T-helper 2 cell treated with Interferon-gamma antibody and Interleukin-4, amounts not matched to agents 100 ng/mL and 5 ng/mL, for 36 hours (primary cell): ENCODE data around the gene CAST. TPM values are rescaled to one million over a fixed set of nuclear protein-coding genes. Genes with fewer than 3 reads are reported as not detected.

Experiments
- intact Hi-C: fragments of 100-400 bp; cut with micrococcal nuclease; formaldehyde crosslinking; loops from one replicate; pipeline ENCODE4 v1.15.1; 2023
- total RNA-seq: library from RNA; stranded (reverse); gene quantifications from 2 replicates; pipeline ENCODE4 v1.2.3, GENCODE V29; 2022

The CAST gene
- total RNA-seq, 1 donor from 2014 or later, result 175 TPM

- intact Hi-C loops, result loop anchor here (2.0 kb wide), 1 partner anchor 21 kb away; the partner anchor contains the start of gene CAST
Measured at GRCh38 chr5:96642281-96642640, 19.9 kb upstream of the CAST start.

- intact Hi-C loops, result no loop called here
Measured at GRCh38 chr5:96645091-96645490, 17.1 kb upstream of the CAST start.

- intact Hi-C loops, result no loop called here
Measured at GRCh38 chr5:96648023-96648422, 14.2 kb upstream of the CAST start.

- intact Hi-C loops, result no loop called here
Measured at GRCh38 chr5:96648593-96648992, 13.6 kb upstream of the CAST start.

- intact Hi-C loops, result no loop called here
Measured at GRCh38 chr5:96649251-96649662, 12.9 kb upstream of the CAST start.

GRCh38 chr5:96649681-96650540 lies 12.3 kb upstream of the CAST start:
- intact Hi-C loops, result no loop called here

- intact Hi-C loops, result no loop called here
Measured at GRCh38 chr5:96651047-96651446, 11.1 kb upstream of the CAST start.

- intact Hi-C loops, result no loop called here
Measured at GRCh38 chr5:96651948-96652753, 10.0 kb upstream of the CAST start.

GRCh38 chr5:96652769-96653454 lies 9.3 kb upstream of the CAST start:
- intact Hi-C loops, result no loop called here

GRCh38 chr5:96654209-96654608 lies 8.0 kb upstream of the CAST start:
- intact Hi-C loops, result loop anchor here (1.0 kb wide), 1 partner anchor 8 kb away; the partner anchor contains the start of gene CAST

GRCh38 chr5:96655085-96655484 lies 7.1 kb upstream of the CAST start:
- intact Hi-C loops, result no loop called here

- intact Hi-C loops, result no loop called here
Measured at GRCh38 chr5:96655506-96655905, 6.7 kb upstream of the CAST start.

GRCh38 chr5:96657068-96657467 lies 5.1 kb upstream of the CAST start:
- intact Hi-C loops, result no loop called here

GRCh38 chr5:96658272-96658671 lies 3.9 kb upstream of the CAST start:
- intact Hi-C loops, result no loop called here

- intact Hi-C loops, result no loop called here
Measured at GRCh38 chr5:96659170-96659569, 3.0 kb upstream of the CAST start.

- intact Hi-C loops, result loop anchor here (5.0 to 10.0 kb wide), 6 partner anchors 34 to 1014 kb away; partner anchors contain the start of genes GLRX and RFESD
Measured at GRCh38 chr5:96660971-96661854, 963 bp upstream of the CAST start.

- intact Hi-C loops, result loop anchor here (1.0 to 10.0 kb wide), 15 partner anchors 9 to 1016 kb away; partner anchors contain the start of genes ELL2, ERAP1, ERAP2 and GLRX
Measured at GRCh38 chr5:96662725-96663518, 746 bp downstream of the CAST start.

- intact Hi-C loops, result loop anchor here (2.0 to 10.0 kb wide), 9 partner anchors 21 to 1016 kb away; partner anchors contain the start of genes ERAP1, GLRX and RFESD
Measured at GRCh38 chr5:96663608-96664007, 1.4 kb downstream of the CAST start.

- intact Hi-C loops, result loop anchor here (5.0 to 10.0 kb wide), 6 partner anchors 37 to 1017 kb away; partner anchors contain the start of genes GLRX and RFESD
Measured at GRCh38 chr5:96664669-96665068, 2.5 kb downstream of the CAST start.
